GM23248 (cell line): ENCODE results near the gene PIGN.

Source experiments
- EZH2 ChIP-seq: fragments of 200-600 bp; sonication (generic); IDR thresholded peaks from 2 replicates; pipeline ENCODE4 v1.6.1; 2018; ENCODE audit warnings: antibody characterized with exemption, mild to moderate bottlenecking; ENCODE audit not compliant: insufficient read depth, poor library complexity, severe bottlenecking
- EZH2phosphoT487 ChIP-seq: fragments of 200-600 bp; sonication (generic); IDR thresholded peaks from 2 replicates; pipeline ENCODE4 v1.6.1; 2018; ENCODE audit warnings: antibody characterized with exemption, moderate library complexity, mild to moderate bottlenecking, low read depth; ENCODE audit not compliant: insufficient read depth

GRCh38 chr18:62209046-62209445, 22.2 kb upstream of the PIGN start:
- TF ChIP-seq EZH2phosphoT487, result no peak
- no peak for TF ChIP-seq EZH2
